HG02759 (cell line): Measurements from ENCODE around the gene PRRX1.

Source experiments
- ATAC-seq: cut with Tn5 transposase; IDR thresholded peaks from one replicate; pipeline ENCODE4 v1.9.1; 2021; ENCODE audit warnings: mild to moderate bottlenecking, moderate library complexity; ENCODE audit not compliant: unreplicated experiment

The PRRX1 gene

GRCh38 chr1:170664093-170664827 lies at the start of gene PRRX1:
PRRX1 (plus strand) TSS chr1:170664131; CDS start chr1:170664219, 88 bp downstream.
- ATAC-seq = no peak

DNA sequence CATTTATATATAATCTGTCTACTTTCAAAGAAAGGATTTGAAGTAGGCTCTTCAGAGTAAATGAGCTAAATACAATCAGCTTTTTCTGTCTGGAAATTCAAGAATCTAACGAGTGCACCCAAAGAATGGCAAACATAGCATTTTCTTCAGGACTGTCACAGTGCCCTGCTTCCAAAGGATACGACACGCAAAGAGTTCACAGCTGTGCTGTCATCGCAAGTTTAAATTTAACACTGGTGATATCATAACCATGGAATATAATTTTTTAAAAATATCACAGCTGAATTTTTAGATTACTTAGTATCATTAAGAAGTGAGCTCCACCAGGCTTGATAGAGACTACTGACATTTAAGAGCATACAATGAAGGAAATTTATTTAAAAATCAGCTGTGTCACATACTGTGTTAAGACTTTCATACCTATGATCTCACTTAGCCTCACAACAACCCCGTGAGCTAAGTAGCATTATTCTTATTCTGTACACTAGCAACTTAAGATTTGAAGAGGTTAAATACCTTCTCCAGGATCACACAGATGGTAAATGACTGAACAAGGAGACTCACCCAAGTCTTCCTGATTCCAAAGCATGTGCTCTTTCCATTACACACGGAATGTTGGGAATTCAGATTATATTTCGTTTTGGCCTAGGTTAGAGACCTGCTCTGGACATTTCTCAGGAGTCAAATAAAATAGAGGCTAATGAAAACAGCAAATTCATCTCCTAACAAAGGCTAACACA lies 46.2 kb upstream of the PRRX1 start:
- no peak for ATAC-seq

DNA sequence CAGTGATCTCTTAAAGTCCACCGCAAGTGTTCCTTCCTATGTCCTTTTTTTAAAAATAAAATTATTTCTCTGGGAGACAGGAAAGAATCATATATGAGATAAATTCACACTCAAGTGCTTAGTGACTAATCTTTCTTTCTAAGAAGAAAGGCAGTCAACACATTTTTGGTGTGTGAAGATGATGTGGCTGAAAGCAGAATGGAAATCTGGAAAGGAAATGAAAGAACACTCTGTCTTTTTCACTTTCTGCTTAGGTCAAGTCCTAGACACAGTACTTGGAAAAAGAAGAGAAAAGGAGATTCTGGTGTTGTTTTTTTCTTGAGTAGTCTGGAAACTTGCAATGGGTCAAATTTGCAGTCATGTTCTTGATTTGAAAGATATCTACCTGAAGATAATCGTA lies 45.5 kb upstream of the PRRX1 start:
- ATAC-seq = no peak

DNA sequence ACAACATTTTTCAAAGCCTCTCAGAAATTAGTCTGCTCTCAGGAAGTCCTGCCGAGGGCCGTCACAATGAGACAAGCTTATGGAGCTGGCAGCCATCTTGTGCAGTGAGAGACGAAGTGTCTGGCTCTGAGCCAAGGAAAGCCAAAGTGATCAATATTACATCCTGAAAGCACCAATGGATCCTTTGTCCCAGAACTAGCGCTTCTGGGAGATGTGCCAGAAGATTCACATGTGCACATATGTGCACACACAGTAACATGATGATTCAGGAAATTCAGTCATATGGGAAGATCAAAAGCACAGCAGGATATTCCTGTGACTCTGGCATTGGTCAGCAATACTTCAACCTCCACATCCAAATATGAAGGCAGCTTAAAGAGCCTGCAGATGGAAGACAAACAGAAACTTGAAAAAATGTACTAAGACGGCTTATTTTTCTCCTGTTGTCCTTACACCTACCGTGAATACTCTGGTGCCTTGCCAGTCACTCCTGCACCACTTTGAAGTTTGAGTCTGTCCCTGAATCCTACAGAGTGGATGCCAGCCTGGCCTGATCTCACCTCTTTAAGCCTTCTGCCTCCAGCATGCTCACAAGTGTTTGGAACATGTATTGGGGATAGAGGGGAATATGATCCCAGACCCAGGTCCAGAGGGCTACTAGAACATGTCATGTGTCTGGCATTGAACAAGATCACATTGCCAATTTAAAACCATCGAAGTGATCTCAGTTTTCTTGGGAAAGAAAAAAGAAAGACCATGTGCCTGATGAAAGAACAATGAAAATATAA lies 44.5 kb upstream of the PRRX1 start:
- ATAC-seq = no peak

GRCh38 chr1:170620164-170620563 lies 43.8 kb upstream of the PRRX1 start:
- ATAC-seq = no peak

DNA sequence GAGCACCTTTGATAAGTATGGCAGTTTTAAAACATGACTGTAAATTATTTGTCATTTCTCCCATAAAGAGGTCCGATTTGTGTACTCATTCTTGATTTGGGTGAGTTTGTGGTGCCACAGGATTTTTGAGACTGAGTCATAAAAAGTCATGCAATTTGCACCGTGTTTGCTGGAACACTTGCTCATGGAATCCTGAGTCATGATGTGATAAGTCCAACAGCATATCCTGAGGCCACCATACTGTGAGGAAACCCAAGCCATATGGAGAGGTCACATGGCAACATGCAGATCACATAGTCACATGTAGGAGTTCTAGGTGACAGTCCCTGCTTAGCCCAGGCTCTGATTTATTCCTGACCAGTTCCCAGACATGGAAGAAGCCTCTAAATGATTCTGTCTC lies 40.8 kb upstream of the PRRX1 start:
- ATAC-seq = no peak

GRCh38 chr1:170624146-170624545 lies 39.8 kb upstream of the PRRX1 start:
- no peak for ATAC-seq

GRCh38 chr1:170630977-170631376 lies 33.0 kb upstream of the PRRX1 start:
- ATAC-seq = no peak

DNA sequence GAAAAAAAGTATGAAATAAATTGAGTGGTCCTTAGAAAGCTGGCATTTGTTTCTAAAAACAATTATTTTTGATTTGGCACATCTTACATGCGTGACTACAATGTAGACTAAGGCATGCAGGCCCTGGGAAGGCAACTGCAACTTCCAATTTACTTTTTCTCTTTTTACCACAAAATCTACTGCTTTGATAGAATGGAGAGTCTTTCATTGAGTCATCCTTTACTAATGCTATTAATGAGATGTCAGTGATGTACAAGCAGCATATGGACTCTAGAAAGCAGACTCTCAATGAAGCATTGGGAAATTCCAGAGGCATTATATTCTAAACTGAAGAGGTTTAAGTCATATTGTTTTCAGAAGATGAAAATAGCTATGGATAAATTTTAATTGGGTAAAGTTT lies 29.6 kb upstream of the PRRX1 start:
- ATAC-seq = no peak

DNA sequence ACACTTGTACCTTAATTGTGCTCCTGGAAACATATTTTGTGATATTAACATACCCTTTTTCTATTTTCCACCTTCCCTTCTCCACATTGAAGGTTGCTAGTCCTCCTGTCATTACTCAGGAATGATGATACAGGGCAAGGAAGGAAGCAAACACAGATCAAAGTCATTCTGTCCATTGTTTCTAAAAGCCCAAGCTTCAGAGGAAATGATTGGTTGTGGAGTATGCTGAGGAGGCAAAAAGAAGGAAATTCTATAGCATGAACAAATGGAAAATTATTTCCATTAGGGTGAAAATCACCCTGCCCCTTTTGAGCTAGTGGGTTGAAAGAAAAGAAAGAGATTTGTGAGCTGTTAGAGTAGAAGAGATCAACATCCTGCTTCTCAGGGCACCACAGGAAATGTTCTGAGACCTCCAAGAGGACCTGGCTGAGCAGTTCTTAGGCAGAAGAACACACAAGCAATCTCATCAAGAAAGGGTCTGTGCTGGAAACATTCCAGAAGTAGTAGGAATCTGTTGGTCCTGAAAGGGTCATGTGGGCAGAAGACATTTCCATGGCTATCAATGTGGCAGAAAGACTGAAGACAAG lies 29.0 kb upstream of the PRRX1 start:
- ATAC-seq = no peak

DNA sequence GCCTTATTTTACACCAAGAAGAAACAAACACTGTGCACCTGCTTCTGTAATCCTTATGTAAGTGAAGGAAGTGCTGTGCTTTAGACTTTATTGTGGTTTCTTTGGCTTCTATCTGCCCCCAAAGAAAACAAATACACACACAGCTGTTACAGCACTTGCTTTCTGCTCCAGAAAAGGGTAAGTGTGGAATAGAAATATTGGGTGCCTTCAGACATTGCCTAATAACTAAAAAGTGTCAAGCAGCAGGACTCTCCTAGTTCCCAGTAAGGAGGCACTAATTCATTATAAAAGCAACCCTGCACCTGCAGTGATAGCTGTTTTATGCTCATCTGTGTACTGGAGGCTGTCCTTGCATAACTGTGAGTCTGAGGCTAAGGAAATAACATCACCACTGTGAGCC lies 23.4 kb upstream of the PRRX1 start:
- no peak for ATAC-seq

GRCh38 chr1:170657275-170657853 lies 6.6 kb upstream of the PRRX1 start:
- ATAC-seq = no peak

GRCh38 chr1:170659399-170660035 lies 4.4 kb upstream of the PRRX1 start:
- ATAC-seq = no peak

GRCh38 chr1:170660281-170660713 lies 3.6 kb upstream of the PRRX1 start:
- ATAC-seq = no peak

DNA sequence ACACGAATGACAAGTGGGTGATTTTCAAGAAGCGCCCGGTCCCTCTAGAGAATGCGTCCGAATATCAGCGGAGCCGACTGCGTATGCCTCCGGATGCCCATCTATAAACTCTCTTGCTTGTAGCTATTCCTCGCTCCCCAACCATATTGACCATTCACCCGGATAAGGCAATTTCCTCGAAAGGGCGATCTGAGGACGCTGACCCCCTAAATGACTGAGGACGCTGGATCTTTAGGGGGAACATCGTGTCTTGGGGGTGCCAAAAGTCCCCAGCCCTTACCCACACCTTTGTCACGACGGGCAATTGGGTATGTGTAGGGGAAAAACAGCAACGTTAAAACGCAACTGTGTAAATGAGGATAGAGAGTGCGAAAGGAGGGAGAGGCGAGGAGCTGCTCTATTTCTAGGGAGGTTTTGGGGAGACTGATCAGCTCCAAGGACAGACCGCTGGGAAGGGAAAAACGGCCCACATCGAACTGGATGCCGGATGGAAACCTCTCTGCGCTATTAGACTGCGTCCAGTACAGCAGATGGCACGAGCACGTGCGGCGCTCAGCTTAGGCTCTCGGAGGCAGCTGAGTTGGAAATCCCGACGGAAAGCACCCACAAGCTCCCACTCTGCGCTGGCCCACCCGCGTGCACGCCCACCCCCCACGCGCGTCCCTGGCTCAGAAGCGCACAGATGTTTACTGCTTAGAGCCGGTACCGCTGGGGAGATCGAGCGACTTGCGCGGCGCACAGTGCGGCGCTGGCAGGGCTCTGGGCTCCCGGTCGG lies 2.9 kb upstream of the PRRX1 start:
- no peak for ATAC-seq

- no peak for ATAC-seq
Measured at GRCh38 chr1:170661646-170662411, 2.1 kb upstream of the PRRX1 start.

GRCh38 chr1:170662561-170663403 lies 1.1 kb upstream of the PRRX1 start:
- ATAC-seq = no peak
